Measurements from ENCODE around the gene RPS6KL1. TPM values are rescaled to one million over a fixed set of nuclear protein-coding genes. Genes with fewer than 3 reads are reported as not detected.

The RPS6KL1 gene
- total RNA-seq, 4 donors from 2014 or later: 0.86 to 7.5 (median 1.8) TPM

DNA sequence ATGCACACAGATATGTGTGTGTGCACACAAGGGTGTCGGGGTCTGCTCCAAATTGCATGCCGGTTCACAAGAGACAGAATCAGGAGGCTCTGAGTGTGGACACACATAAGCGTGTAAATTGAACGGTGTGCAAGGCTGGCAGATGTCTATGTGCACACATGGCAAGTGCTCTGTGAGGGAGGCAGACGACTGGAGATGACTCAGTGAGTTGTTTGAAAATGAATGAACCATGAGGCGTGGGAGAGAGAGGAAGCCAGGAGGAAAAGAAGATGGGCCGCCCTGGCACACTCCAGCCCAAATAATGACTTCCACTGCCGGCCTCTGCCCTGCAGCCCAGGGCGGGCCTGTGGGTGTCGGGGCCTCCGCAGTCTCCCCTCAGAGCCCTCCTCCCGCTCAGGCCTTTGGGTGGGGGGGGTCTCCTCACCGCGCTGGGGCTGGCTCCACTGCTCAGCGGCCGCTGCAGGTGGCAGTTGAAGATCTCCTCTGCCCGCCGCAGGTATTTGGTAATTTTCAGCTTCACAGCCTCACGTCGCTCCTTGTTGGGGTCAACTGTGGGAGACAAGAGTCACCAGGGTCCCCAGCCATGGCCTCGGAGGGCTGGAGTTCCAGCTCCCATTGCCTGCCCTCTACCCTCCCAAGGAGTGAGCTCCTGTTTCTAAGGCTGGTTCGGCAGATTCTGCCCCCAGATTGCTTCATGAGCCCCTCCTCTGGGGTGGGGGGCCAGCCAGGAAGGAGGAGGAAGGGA is 3.5 kb downstream of the RPS6KL1 start:
- H3K36me3 ChIP-seq: no peaks in the 10 kb centered on the region
- no peak overlapping the region for H3K4me3 ChIP-seq
- TF ChIP-seq EP300 (IDR thresholded peaks at IDR 0.05) (no peak), POLR2AphosphoS5 (IDR thresholded peaks at IDR 0.05) (no peak), POLR2A (IDR thresholded peaks at IDR 0.05) (no peak)
- TF ChIP-seq, protein P1, sequence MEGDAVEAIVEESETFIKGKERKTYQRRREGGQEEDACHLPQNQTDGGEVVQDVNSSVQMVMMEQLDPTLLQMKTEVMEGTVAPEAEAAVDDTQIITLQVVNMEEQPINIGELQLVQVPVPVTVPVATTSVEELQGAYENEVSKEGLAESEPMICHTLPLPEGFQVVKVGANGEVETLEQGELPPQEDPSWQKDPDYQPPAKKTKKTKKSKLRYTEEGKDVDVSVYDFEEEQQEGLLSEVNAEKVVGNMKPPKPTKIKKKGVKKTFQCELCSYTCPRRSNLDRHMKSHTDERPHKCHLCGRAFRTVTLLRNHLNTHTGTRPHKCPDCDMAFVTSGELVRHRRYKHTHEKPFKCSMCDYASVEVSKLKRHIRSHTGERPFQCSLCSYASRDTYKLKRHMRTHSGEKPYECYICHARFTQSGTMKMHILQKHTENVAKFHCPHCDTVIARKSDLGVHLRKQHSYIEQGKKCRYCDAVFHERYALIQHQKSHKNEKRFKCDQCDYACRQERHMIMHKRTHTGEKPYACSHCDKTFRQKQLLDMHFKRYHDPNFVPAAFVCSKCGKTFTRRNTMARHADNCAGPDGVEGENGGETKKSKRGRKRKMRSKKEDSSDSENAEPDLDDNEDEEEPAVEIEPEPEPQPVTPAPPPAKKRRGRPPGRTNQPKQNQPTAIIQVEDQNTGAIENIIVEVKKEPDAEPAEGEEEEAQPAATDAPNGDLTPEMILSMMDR (IDR thresholded peaks at IDR 0.05): no peak
- H3K27me3 ChIP-seq: no peaks in the 10 kb centered on the region
- H3K9me3 ChIP-seq: no peaks in the 10 kb centered on the region
- DNase-seq (ENCODE audit: low spot score in 2 of 2): peak in 1 of 2 donors; percentile 39
- no peak overlapping the region for H3K27ac ChIP-seq
- H3K4me1 ChIP-seq: peaks cover 58% of the 10 kb centered on the region
- 74% methylated on average over 22 of the region's 22 CpGs for WGBS

DNA sequence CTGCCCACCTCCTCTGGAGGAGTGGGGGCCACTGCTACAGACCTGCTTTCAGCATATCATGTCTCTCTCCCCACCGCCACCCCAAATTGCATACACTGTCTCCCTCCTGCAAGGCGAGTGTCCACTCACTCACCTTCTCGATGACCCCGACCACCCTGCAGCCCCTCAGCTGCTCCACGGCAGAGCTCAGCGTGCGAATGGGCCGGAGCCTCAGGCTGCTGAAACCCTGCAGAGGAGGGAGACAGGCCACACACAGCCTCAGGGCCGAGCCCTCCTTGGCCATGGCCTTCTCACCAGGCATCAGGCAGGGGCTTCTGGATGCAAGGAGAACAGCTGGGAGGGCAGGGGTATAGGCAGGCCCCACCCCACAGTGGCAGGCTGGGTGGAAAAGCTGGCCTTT is 4.7 kb downstream of the RPS6KL1 start:
- TF ChIP-seq, protein P1 (IDR thresholded peaks at IDR 0.05): no peak
- TF ChIP-seq POLR2A (IDR thresholded peaks at IDR 0.05) (no peak), POLR2AphosphoS5 (IDR thresholded peaks at IDR 0.05) (no peak), EP300 (IDR thresholded peaks at IDR 0.05) (no peak)
- Histone ChIP-seq H3K27ac (no peak overlapping the region), H3K4me1 (peaks cover 67% of the 10 kb centered on the region), H3K9me3 (no peaks in the 10 kb centered on the region), H3K4me3 (no peak overlapping the region), H3K36me3 (no peaks in the 10 kb centered on the region), H3K27me3 (no peaks in the 10 kb centered on the region)
- peak in 1 of 2 donors; percentile 53 for DNase-seq (ENCODE audit: low spot score in 2 of 2)
- 94% methylated on average over 9 of the region's 9 CpGs for WGBS

DNA sequence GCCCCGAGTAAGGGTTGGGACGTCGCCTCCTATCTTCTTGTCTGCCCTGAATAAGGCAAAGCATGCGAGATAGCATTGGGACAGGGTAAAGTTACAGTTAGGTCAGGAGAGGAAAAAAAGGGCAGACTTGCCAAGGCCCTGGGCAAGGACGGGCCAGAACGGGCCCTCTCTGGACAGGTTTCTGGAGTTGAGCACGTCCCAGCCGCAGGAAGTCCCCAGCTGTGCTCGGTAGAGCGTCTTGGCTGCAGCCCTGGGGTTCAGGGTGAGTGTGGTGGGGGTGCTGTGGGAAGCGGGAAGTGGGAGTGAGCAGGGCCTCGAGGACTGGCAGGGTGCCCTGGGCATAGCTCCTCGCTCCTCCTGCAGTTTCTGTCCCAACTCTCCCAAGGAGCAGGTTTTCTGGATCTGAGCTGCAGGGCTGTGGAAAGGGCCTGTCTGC is 5.4 kb downstream of the RPS6KL1 start:
- Histone ChIP-seq H3K9me3 (no peaks in the 10 kb centered on the region), H3K4me3 (no peak overlapping the region), H3K27ac (no peak overlapping the region), H3K4me1 (peaks cover 62% of the 10 kb centered on the region), H3K27me3 (no peaks in the 10 kb centered on the region), H3K36me3 (no peaks in the 10 kb centered on the region)
- 18% methylated on average over 13 of the region's 13 CpGs for WGBS
- DNase-seq (ENCODE audit: low spot score in 2 of 2): peak in 1 of 2 donors; percentile 83
- TF ChIP-seq EP300 (IDR thresholded peaks at IDR 0.05) (no peak), POLR2AphosphoS5 (IDR thresholded peaks at IDR 0.05) (no peak), POLR2A (IDR thresholded peaks at IDR 0.05) (no peak)
- TF ChIP-seq, protein P1 (IDR thresholded peaks at IDR 0.05): no peak

DNA sequence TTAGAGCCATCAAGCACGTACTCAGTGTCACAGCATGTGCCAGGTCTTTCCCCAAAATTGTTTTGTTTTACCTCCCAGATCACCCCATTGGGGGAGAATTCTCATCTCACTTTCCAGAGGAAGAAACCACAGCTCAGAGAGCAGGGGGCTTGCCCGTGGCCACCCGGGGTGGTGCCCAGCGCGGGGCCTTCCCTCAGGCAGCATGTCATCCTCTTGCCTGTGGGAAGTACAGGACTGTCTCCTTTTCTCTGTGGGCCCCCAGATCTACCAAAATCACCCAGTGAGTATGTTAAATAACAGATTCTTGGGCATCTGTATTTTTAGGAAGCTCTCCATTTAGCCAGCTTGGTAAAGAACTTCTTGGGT is 5.9 kb downstream of the RPS6KL1 start:
- WGBS: 41% methylated on average over 4 of the region's 5 CpGs
- H3K27ac ChIP-seq: peak overlapping the region; percentile 21
- H3K27me3 ChIP-seq: no peaks in the 10 kb centered on the region
- H3K4me3 ChIP-seq: no peak overlapping the region
- no peak for DNase-seq (ENCODE audit: low spot score in 2 of 2)
- TF ChIP-seq, protein P1 (IDR thresholded peaks at IDR 0.05): no peak
- no peak for TF ChIP-seq EP300 (IDR thresholded peaks at IDR 0.05)
- no peak for TF ChIP-seq POLR2A (IDR thresholded peaks at IDR 0.05)
- no peak for TF ChIP-seq POLR2AphosphoS5 (IDR thresholded peaks at IDR 0.05)
- no peaks in the 10 kb centered on the region for H3K9me3 ChIP-seq
- H3K36me3 ChIP-seq: no peaks in the 10 kb centered on the region
- peaks cover 59% of the 10 kb centered on the region for H3K4me1 ChIP-seq

DNA sequence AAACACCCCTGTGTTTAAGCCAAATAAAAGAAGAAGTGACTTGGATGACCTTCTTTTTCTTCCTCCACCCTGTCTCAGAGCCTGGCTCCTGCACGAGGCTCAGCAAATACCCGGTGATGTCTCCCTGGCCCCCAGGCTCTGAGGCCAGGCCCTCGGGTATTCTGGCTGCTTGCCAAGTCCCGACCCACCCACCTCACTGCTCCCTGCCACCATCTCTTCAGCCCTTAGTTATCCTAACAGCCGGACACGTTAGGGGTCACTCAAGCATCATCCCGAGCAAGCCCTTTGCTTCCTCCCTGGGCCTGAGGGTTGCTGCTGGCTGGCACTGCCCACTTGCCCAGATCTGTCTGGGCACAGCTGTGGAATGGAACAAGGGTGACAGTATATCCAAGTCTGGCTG is 7.2 kb downstream of the RPS6KL1 start:
- 37% methylated on average over 7 of the region's 7 CpGs for WGBS
- no peaks in the 10 kb centered on the region for H3K36me3 ChIP-seq
- H3K4me3 ChIP-seq: no peak overlapping the region
- no peak overlapping the region for H3K27ac ChIP-seq
- H3K27me3 ChIP-seq: no peaks in the 10 kb centered on the region
- no peaks in the 10 kb centered on the region for H3K9me3 ChIP-seq
- peaks cover 67% of the 10 kb centered on the region for H3K4me1 ChIP-seq
- DNase-seq (ENCODE audit: low spot score in 2 of 2): no peak
- TF ChIP-seq, protein P1 (IDR thresholded peaks at IDR 0.05): no peak
- TF ChIP-seq POLR2AphosphoS5 (IDR thresholded peaks at IDR 0.05): no peak

Measured in suprapubic skin (tissue), 4 donors.